Lower leg skin (tissue), 3 donors: ENCODE data around the gene HOXC9.

Experiments
- CTCF ChIP-seq, 3 donors: fragments of 450-650 bp; IDR thresholded peaks; one replicate each; pipeline ENCODE4 v1.5.1; 2016; ENCODE audit warnings: antibody characterized with exemption in 3 of 3, mild to moderate bottlenecking in 3 of 3, moderate library complexity in 2 of 3
- POLR2A ChIP-seq, 2 donors: fragments of 450-650 bp; IDR thresholded peaks; one replicate each; pipeline ENCODE4 v1.6.1; 2016 to 2017; ENCODE audit warnings: antibody characterized with exemption in 2 of 2, mild to moderate bottlenecking in 1 of 2, moderate library complexity in 1 of 2

DNA sequence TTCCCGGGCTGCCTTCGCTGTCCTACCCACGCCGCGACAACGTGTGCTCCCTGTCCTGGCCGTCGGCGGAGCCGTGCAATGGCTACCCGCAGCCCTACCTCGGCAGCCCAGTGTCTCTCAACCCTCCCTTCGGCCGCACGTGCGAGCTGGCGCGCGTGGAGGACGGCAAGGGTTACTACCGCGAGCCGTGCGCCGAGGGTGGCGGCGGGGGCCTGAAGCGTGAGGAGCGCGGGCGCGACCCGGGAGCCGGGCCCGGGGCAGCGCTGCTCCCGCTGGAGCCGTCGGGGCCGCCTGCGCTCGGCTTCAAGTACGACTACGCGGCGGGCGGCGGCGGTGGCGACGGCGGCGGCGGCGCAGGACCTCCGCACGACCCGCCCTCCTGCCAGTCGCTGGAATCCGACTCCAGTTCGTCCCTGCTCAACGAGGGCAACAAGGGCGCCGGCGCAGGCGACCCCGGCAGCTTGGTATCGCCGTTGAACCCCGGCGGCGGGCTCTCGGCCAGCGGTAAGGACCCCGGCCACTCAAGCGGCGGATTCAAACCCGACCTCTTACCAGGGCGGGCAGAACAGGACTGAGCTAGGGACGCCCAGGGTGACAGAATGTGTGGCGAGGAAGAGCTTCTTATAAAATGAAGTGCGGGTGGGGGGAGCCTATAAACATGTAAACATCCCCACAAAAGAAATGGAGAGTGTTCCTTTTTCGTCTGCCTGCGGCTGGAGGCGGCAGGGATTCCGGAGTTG lies 44.8 kb upstream of the HOXC9 start:
- no peak for TF ChIP-seq CTCF (IDR thresholded peaks at IDR 0.05)
- TF ChIP-seq POLR2A (IDR thresholded peaks at IDR 0.05), result no peak
